Measurements from ENCODE around the gene EFCAB5. TPM values are rescaled to one million over a fixed set of nuclear protein-coding genes. Genes with fewer than 3 reads are reported as not detected.

EFCAB5 gene
- total RNA-seq, 2 experiments from 2014 or later: 0.25 to 0.53 TPM

GRCh38 chr17:30041551-30041950 is 100.1 kb downstream of the EFCAB5 start:
- DNase-seq: no peak
- no peak for TF ChIP-seq CTCF (IDR thresholded peaks at IDR 0.05)
- Histone ChIP-seq H3K36me3 (ENCODE audit: insufficient read depth, low read length) (no peaks in the 10 kb centered on the region), H3K4me1 (ENCODE audit: insufficient read depth, low read length) (no peaks in the 10 kb centered on the region), H3K4me3 (ENCODE audit: low read length) (no peak overlapping the region), H3K27me3 (ENCODE audit: control insufficient read depth in 1 of 2, insufficient read depth in 2 of 2, low read length in 2 of 2) (no peaks in the 10 kb centered on the region), H3K9me3 (ENCODE audit: control insufficient read depth in 1 of 2, insufficient read depth in 1 of 2, low read length in 2 of 2) (no peaks in the 10 kb centered on the region), H3K27ac (ENCODE audit: low read depth in 1 of 2, low read length in 2 of 2) (no peak overlapping the region)
- no peak overlapping the region for H3K27ac Mint-ChIP-seq
- H3K27me3 Mint-ChIP-seq: peaks cover 24% of the 10 kb centered on the region
- no peak for ATAC-seq (ENCODE audit: poor library complexity)
- no peaks in the 10 kb centered on the region for H3K4me1 Mint-ChIP-seq (ENCODE audit: low read depth)
- no peaks in the 10 kb centered on the region for H3K9me3 Mint-ChIP-seq
- ChIA-PET CTCF (interaction anchor here (1.4 kb wide), 1 partner anchor 9 kb away, joined by 3 read pairs; no protein-coding TSS in a partner anchor), POLR2A (no interaction called here)
- no peaks in the 10 kb centered on the region for H3K36me3 Mint-ChIP-seq (ENCODE audit: low read depth)
- no peak overlapping the region for H3K4me3 Mint-ChIP-seq
- intact Hi-C loops (cut with DNase I, micrococcal nuclease): no loop called here

GRCh38 chr17:30062372-30062771 is 120.9 kb downstream of the EFCAB5 start:
- no peaks in the 10 kb centered on the region for H3K4me1 ChIP-seq (ENCODE audit: insufficient read depth, low read length)
- no peaks in the 10 kb centered on the region for H3K4me1 Mint-ChIP-seq (ENCODE audit: low read depth)
- H3K27me3 Mint-ChIP-seq: peaks cover 24% of the 10 kb centered on the region
- CTCF ChIA-PET: no interaction called here
- peaks cover 0 to 3% of the 10 kb centered on the region in 2 experiments for H3K27me3 ChIP-seq (ENCODE audit: control insufficient read depth in 1 of 2, insufficient read depth in 2 of 2, low read length in 2 of 2)
- H3K36me3 Mint-ChIP-seq (ENCODE audit: low read depth): peaks cover 6% of the 10 kb centered on the region
- H3K4me3 Mint-ChIP-seq: no peak overlapping the region
- no peak overlapping the region for H3K27ac ChIP-seq (ENCODE audit: low read depth in 1 of 2, low read length in 2 of 2)
- TF ChIP-seq CTCF (IDR thresholded peaks at IDR 0.05): no peak
- no peak overlapping the region for H3K27ac Mint-ChIP-seq
- ATAC-seq (ENCODE audit: poor library complexity) (no peak), DNase-seq (no peak)
- peaks cover 19% of the 10 kb centered on the region for H3K9me3 Mint-ChIP-seq
- POLR2A ChIA-PET: no interaction called here
- H3K4me3 ChIP-seq (ENCODE audit: low read length): no peak overlapping the region
- intact Hi-C loops (cut with DNase I, micrococcal nuclease): no loop called here
- H3K36me3 ChIP-seq (ENCODE audit: insufficient read depth, low read length): no peaks in the 10 kb centered on the region
- peaks cover 21 to 25% of the 10 kb centered on the region in 2 experiments for H3K9me3 ChIP-seq (ENCODE audit: control insufficient read depth in 1 of 2, insufficient read depth in 1 of 2, low read length in 2 of 2)

GRCh38 chr17:30064738-30065137 is 123.3 kb downstream of the EFCAB5 start:
- TF ChIP-seq CTCF (IDR thresholded peaks at IDR 0.05): no peak
- peaks cover 20% of the 10 kb centered on the region for H3K9me3 Mint-ChIP-seq
- DNase-seq (no peak), ATAC-seq (ENCODE audit: poor library complexity) (no peak)
- intact Hi-C loops (cut with DNase I, micrococcal nuclease): no loop called here
- Histone ChIP-seq H3K4me3 (ENCODE audit: low read length) (no peak overlapping the region), H3K27me3 (ENCODE audit: control insufficient read depth in 1 of 2, insufficient read depth in 2 of 2, low read length in 2 of 2) (peaks cover 0 to 3% of the 10 kb centered on the region in 2 experiments), H3K36me3 (ENCODE audit: insufficient read depth, low read length) (no peaks in the 10 kb centered on the region), H3K27ac (ENCODE audit: low read depth in 1 of 2, low read length in 2 of 2) (no peak overlapping the region), H3K9me3 (ENCODE audit: control insufficient read depth in 1 of 2, insufficient read depth in 1 of 2, low read length in 2 of 2) (peaks cover 25 to 30% of the 10 kb centered on the region in 2 experiments), H3K4me1 (ENCODE audit: insufficient read depth, low read length) (no peaks in the 10 kb centered on the region)
- H3K4me1 Mint-ChIP-seq (ENCODE audit: low read depth): no peaks in the 10 kb centered on the region
- peaks cover 20% of the 10 kb centered on the region for H3K27me3 Mint-ChIP-seq
- no peak overlapping the region for H3K27ac Mint-ChIP-seq
- no peak overlapping the region for H3K4me3 Mint-ChIP-seq
- CTCF ChIA-PET: interaction anchor here (1.0 kb wide), 1 partner anchor 9 kb away, joined by 4 read pairs; no protein-coding TSS in a partner anchor
- POLR2A ChIA-PET: no interaction called here
- peaks cover 6% of the 10 kb centered on the region for H3K36me3 Mint-ChIP-seq (ENCODE audit: low read depth)
